ENCODE data around the gene MED12L.

MED12L gene

DNA sequence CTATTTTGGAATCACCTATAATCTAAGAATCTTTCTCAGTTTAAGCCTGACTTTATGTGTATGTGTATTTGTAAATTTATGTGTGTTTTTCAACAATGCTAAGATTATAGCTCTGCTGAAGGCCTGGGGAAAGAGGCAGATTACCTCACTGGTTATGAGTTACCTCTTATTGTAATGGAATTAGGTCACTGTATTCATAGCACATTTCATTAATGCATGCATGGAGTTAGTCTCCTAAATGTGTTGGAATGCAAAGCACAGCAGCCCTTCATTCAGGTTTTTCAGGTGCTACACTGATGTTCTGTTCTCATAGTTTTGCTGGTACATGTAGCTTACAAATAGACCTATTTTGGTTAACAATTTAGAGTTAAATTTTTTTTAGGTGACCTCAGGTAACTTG, 221.7 kb downstream of the MED12L start:
- H3K9me3 ChIP-seq (ENCODE audit: low read length), result no peaks in the 10 kb centered on the region
- no peaks in the 10 kb centered on the region for H3K27me3 ChIP-seq (ENCODE audit: insufficient read depth, low read length)
- no peak overlapping the region for H3K4me3 ChIP-seq (ENCODE audit: low read depth, low read length, poor library complexity, severe bottlenecking)
- TF ChIP-seq EZH2 (IDR thresholded peaks at IDR 0.05; ENCODE audit: borderline replicate concordance, low read length), result no peak
- no peaks in the 10 kb centered on the region for H3K79me2 ChIP-seq (ENCODE audit: insufficient read depth, low read length)
- no peaks in the 10 kb centered on the region for H3F3A ChIP-seq (ENCODE audit: insufficient read depth, low read length)
- H2AFZ ChIP-seq (ENCODE audit: low read length), result no peak overlapping the region
- no peak overlapping the region for H3K9ac ChIP-seq (ENCODE audit: low read length)
- no peaks in the 10 kb centered on the region for H3K36me3 ChIP-seq (ENCODE audit: insufficient read depth, low read length)
- H3K4me1 ChIP-seq (ENCODE audit: insufficient read depth, low read length, severe bottlenecking), result no peaks in the 10 kb centered on the region
- no peaks in the 10 kb centered on the region for H3K9me2 ChIP-seq (ENCODE audit: low read depth, low read length)
- H3K27ac ChIP-seq (ENCODE audit: low read depth, low read length, poor library complexity, severe bottlenecking), result no peak overlapping the region
- H4K20me1 ChIP-seq (ENCODE audit: insufficient read depth, low read length), result no peaks in the 10 kb centered on the region
- no peak overlapping the region for H3K4me2 ChIP-seq (ENCODE audit: low read length)

GRCh38 chr3:151307583-151308488, 222.4 kb downstream of the MED12L start:
- H2AFZ ChIP-seq (ENCODE audit: low read length), result no peak overlapping the region
- no peak overlapping the region for H3K27ac ChIP-seq (ENCODE audit: low read depth, low read length, poor library complexity, severe bottlenecking)

GRCh38 chr3:151309566-151309965, 224.1 kb downstream of the MED12L start:
- Histone ChIP-seq H3K9me2 (ENCODE audit: low read depth, low read length) (no peaks in the 10 kb centered on the region), H3K27ac (ENCODE audit: low read depth, low read length, poor library complexity, severe bottlenecking) (no peak overlapping the region), H3K79me2 (ENCODE audit: insufficient read depth, low read length) (no peaks in the 10 kb centered on the region), H3K4me3 (ENCODE audit: low read depth, low read length, poor library complexity, severe bottlenecking) (no peak overlapping the region), H2AFZ (ENCODE audit: low read length) (no peak overlapping the region), H4K20me1 (ENCODE audit: insufficient read depth, low read length) (no peaks in the 10 kb centered on the region), H3K9me3 (ENCODE audit: low read length) (no peaks in the 10 kb centered on the region), H3K4me2 (ENCODE audit: low read length) (no peak overlapping the region), H3K9ac (ENCODE audit: low read length) (no peak overlapping the region), H3K27me3 (ENCODE audit: insufficient read depth, low read length) (no peaks in the 10 kb centered on the region), H3K36me3 (ENCODE audit: insufficient read depth, low read length) (no peaks in the 10 kb centered on the region), H3F3A (ENCODE audit: insufficient read depth, low read length) (no peaks in the 10 kb centered on the region), H3K4me1 (ENCODE audit: insufficient read depth, low read length, severe bottlenecking) (no peaks in the 10 kb centered on the region)
- TF ChIP-seq CTCF (IDR thresholded peaks at IDR 0.05; ENCODE audit: low read length) (no peak), EZH2 (IDR thresholded peaks at IDR 0.05; ENCODE audit: borderline replicate concordance, low read length) (no peak)

More at GRCh38 chr3:151307583-151308488, 222.4 kb downstream of the MED12L start:
- TF ChIP-seq EZH2 (IDR thresholded peaks at IDR 0.05; ENCODE audit: borderline replicate concordance, low read length) (no peak), CTCF (IDR thresholded peaks at IDR 0.05; ENCODE audit: low read length) (no peak)
- no peak overlapping the region for H3K4me2 ChIP-seq (ENCODE audit: low read length)
- no peaks in the 10 kb centered on the region for H3K4me1 ChIP-seq (ENCODE audit: insufficient read depth, low read length, severe bottlenecking)
- H4K20me1 ChIP-seq (ENCODE audit: insufficient read depth, low read length), result no peaks in the 10 kb centered on the region
- H3K79me2 ChIP-seq (ENCODE audit: insufficient read depth, low read length), result no peaks in the 10 kb centered on the region
- no peaks in the 10 kb centered on the region for H3K9me3 ChIP-seq (ENCODE audit: low read length)
- H3K36me3 ChIP-seq (ENCODE audit: insufficient read depth, low read length), result no peaks in the 10 kb centered on the region
- H3K9ac ChIP-seq (ENCODE audit: low read length), result no peak overlapping the region
- no peak overlapping the region for H3K4me3 ChIP-seq (ENCODE audit: low read depth, low read length, poor library complexity, severe bottlenecking)
- no peaks in the 10 kb centered on the region for H3K9me2 ChIP-seq (ENCODE audit: low read depth, low read length)
- H3F3A ChIP-seq (ENCODE audit: insufficient read depth, low read length), result no peaks in the 10 kb centered on the region
- no peaks in the 10 kb centered on the region for H3K27me3 ChIP-seq (ENCODE audit: insufficient read depth, low read length)
